GM23338 (cell line): Measurements from ENCODE around the gene B3GNT9. TPM values are rescaled to one million over a fixed set of nuclear protein-coding genes. Genes with fewer than 3 reads are reported as not detected.

Experiments
- ATAC-seq: fragments of 200-7000 bp; cut with Tn5 transposase; 3 replicates; pipeline ENCODE4 v1.9.1; 2020
- DNase-seq: peaks from one replicate; pipeline ENCODE4 v3.0.0-alpha.2; 2015; ENCODE audit warnings: low spot score
- H2AFZ ChIP-seq: fragments of 200-600 bp; sonication (generic); 2 replicates; pipeline ENCODE4 v1.8.0; 2016; ENCODE audit warnings: antibody characterized with exemption, mild to moderate bottlenecking, moderate library complexity
- H3F3A ChIP-seq: fragments of 200-600 bp; sonication (generic); replicated peaks from 2 replicates; pipeline ENCODE4 v1.8.0; 2017; ENCODE audit warnings: antibody characterized with exemption, mixed run types, low read depth
- H3K27ac ChIP-seq: fragments of 200-600 bp; sonication (generic); 2 replicates; pipeline ENCODE4 v1.6.1; 2016; ENCODE audit warnings: low read depth
- H3K27me3 ChIP-seq: fragments of 200-600 bp; sonication (generic); 2 replicates; pipeline ENCODE4 v1.8.0; 2016; ENCODE audit warnings: mild to moderate bottlenecking, mixed run types, moderate library complexity; ENCODE audit not compliant: insufficient read depth
- H3K36me3 ChIP-seq: fragments of 200-600 bp; sonication (generic); 2 replicates; pipeline ENCODE4 v1.8.0; 2016; ENCODE audit warnings: mild to moderate bottlenecking; ENCODE audit not compliant: insufficient read depth
- H3K4me1 ChIP-seq: fragments of 200-600 bp; sonication (generic); 2 replicates; pipeline ENCODE4 v1.8.0; 2016; ENCODE audit warnings: mild to moderate bottlenecking, moderate library complexity; ENCODE audit not compliant: insufficient read depth
- H3K4me2 ChIP-seq: fragments of 200-600 bp; sonication (generic); 2 replicates; pipeline ENCODE4 v1.7.1; 2017; ENCODE audit warnings: mixed run types
- H3K4me3 ChIP-seq: fragments of 200-600 bp; sonication (generic); 2 replicates; pipeline ENCODE4 v1.6.1; 2016; ENCODE audit warnings: mixed run types
- H3K79me2 ChIP-seq: fragments of 200-600 bp; sonication (generic); replicated peaks from 2 replicates; pipeline ENCODE4 v1.8.0; 2017; ENCODE audit warnings: mild to moderate bottlenecking; ENCODE audit not compliant: insufficient read depth
- H3K9me2 ChIP-seq: fragments of 200-600 bp; sonication (generic); 2 replicates; pipeline ENCODE4 v1.8.0; 2017; ENCODE audit not compliant: insufficient read depth
- H4K20me1 ChIP-seq: fragments of 200-600 bp; sonication (generic); replicated peaks from 2 replicates; pipeline ENCODE4 v1.8.0; 2017; ENCODE audit warnings: mild to moderate bottlenecking; ENCODE audit not compliant: insufficient read depth
- H3K27ac Mint-ChIP-seq: 2 replicates; pipeline ENCODE4 v1.8.0; 2020; ENCODE audit warnings: inconsistent platforms, mild to moderate bottlenecking, moderate library complexity, mixed read lengths
- H3K27me3 Mint-ChIP-seq: 3 replicates; pipeline ENCODE4 v1.8.0; 2022; ENCODE audit warnings: low read depth, mild to moderate bottlenecking, moderate library complexity, mixed read lengths, inconsistent platforms; ENCODE audit not compliant: insufficient read depth, poor library complexity
- H3K36me3 Mint-ChIP-seq: 3 replicates; pipeline ENCODE4 v1.8.0; 2021; ENCODE audit warnings: low read depth, mild to moderate bottlenecking, inconsistent platforms, moderate library complexity, mixed read lengths
- H3K4me1 Mint-ChIP-seq: 3 replicates; pipeline ENCODE4 v1.8.0; 2020; ENCODE audit warnings: mild to moderate bottlenecking, inconsistent platforms, mixed read lengths
- H3K4me3 Mint-ChIP-seq: 3 replicates; pipeline ENCODE4 v1.8.0; 2021; ENCODE audit warnings: moderate library complexity, mild to moderate bottlenecking, inconsistent platforms, mixed read lengths
- H3K9me3 Mint-ChIP-seq: 3 replicates; pipeline ENCODE4 v1.8.0; 2020; ENCODE audit warnings: moderate library complexity, mild to moderate bottlenecking, inconsistent platforms, mixed read lengths
- EZH2 ChIP-seq: fragments of 200-600 bp; sonication (generic); IDR thresholded peaks from one replicate; pipeline ENCODE4 v1.8.0; 2017; ENCODE audit warnings: antibody characterized with exemption, mild to moderate bottlenecking, low read depth; ENCODE audit not compliant: unreplicated experiment
- EZH2phosphoT487 ChIP-seq: fragments of 200-600 bp; sonication (generic); IDR thresholded peaks from one replicate; pipeline ENCODE4 v1.8.1; 2018; ENCODE audit warnings: antibody characterized with exemption; ENCODE audit not compliant: unreplicated experiment
- REST ChIP-seq: IDR thresholded peaks from one replicate; pipeline ENCODE4 v1.6.1; 2018; ENCODE audit warnings: antibody characterized with exemption; ENCODE audit not compliant: unreplicated experiment
- ZNF114 ChIP-seq: fragments of 250-450 bp; sonication (Bioruptor Pico); IDR thresholded peaks from 2 replicates; pipeline ENCODE4 v1.5.0; 2020; ENCODE audit warnings: mild to moderate bottlenecking, moderate library complexity
- ZNF331 ChIP-seq: fragments of 250-450 bp; sonication (Bioruptor Pico); IDR thresholded peaks from 2 replicates; pipeline ENCODE4 v1.5.0; 2020; ENCODE audit warnings: low read depth, mild to moderate bottlenecking, moderate library complexity
- polyA plus RNA-seq: library from polyadenylated mRNA; unstranded; fragments of >200 nt; fragmentation: Nextera tagmentation; extraction: Ambion mirVana; gene quantifications from 2 replicates; pipeline ENCODE4 v1.2.1, GENCODE V29; 2016
- total RNA-seq: library from RNA; depleted of rRNA; stranded (reverse); fragments of >200 nt; shearing (Covaris generic); gene quantifications from 2 replicates; pipeline ENCODE4 v1.2.3, GENCODE V29; 2014
- TF ChIP-seq, protein P1 (sequence below): IDR thresholded peaks from 2 replicates; pipeline ENCODE4 v1.6.1; 2016; ENCODE audit warnings: antibody characterized with exemption

Gene B3GNT9
- total and polyA plus RNA-seq, 2 experiments from 2014 or later: 0.99 to 7.0 TPM

DNA sequence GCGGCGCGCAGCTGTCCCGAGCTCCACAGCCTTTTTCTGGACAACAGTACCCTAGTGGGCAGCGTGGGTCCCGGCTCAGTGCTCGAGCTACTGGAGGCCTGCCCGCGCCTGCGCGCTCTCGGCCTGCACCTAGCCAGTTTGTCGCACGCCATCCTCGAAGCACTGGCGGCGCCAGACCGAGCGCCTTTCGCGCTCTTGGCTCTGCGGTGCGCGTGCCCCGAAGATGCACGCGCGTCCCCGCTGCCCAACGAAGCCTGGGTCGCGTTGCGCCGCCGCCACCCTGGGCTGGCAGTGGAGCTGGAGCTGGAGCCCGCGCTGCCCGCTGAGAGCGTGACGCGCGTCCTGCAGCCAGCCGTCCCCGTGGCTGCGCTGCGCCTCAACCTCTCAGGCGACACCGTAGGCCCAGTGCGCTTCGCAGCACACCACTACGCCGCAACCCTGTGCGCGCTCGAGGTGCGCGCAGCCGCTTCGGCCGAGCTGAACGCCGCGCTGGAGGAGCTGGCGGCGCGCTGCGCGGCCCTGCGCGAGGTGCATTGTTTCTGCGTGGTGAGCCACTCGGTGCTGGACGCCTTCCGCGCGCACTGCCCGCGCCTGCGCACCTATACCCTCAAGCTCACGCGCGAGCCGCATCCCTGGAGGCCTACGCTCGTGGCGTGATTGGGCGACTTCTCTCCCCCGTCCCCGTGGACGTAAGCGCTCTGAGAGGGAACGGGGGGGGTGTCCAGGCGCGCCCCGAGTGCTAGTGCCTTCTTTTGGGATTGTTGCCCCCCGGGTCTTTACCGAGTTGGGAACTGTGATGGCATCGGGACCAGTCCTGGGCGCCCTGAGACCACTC lies 12.6 kb upstream of the B3GNT9 start:
- H2AFZ ChIP-seq: peak overlapping the region; percentile 69

More for the DNA sequence above, 12.6 kb upstream of the B3GNT9 start:
- peaks cover 12% of the 10 kb centered on the region for H3F3A ChIP-seq
- H3K79me2 ChIP-seq: no peaks in the 10 kb centered on the region
- H4K20me1 ChIP-seq: no peaks in the 10 kb centered on the region; the same call in 1 of the 2 replicates
- no peak overlapping the region for H3K27ac Mint-ChIP-seq
- peaks cover 38% of the 10 kb centered on the region for H3K4me1 Mint-ChIP-seq
- no peaks in the 10 kb centered on the region for H3K9me2 ChIP-seq
- ATAC-seq: peak; percentile 17
- no peaks in the 10 kb centered on the region; the same call in 2 of the 3 replicates for H3K36me3 Mint-ChIP-seq
- H3K4me1 ChIP-seq: peaks cover 29% of the 10 kb centered on the region; the same call in 1 of the 2 replicates
- no peak overlapping the region for H3K27ac ChIP-seq
- H3K27me3 ChIP-seq: peaks cover 100% of the 10 kb centered on the region
- peaks cover 4% of the 10 kb centered on the region; the same call in 2 of the 3 replicates for H3K9me3 Mint-ChIP-seq
- TF ChIP-seq REST: no peak
- no peak for TF ChIP-seq ZNF331 (CRISPR knock-in tag)
- no peak for TF ChIP-seq ZNF114 (CRISPR knock-in tag)
- peak; percentile 69 for TF ChIP-seq EZH2
- TF ChIP-seq EZH2phosphoT487: peak; percentile 19
- TF ChIP-seq, protein P1, sequence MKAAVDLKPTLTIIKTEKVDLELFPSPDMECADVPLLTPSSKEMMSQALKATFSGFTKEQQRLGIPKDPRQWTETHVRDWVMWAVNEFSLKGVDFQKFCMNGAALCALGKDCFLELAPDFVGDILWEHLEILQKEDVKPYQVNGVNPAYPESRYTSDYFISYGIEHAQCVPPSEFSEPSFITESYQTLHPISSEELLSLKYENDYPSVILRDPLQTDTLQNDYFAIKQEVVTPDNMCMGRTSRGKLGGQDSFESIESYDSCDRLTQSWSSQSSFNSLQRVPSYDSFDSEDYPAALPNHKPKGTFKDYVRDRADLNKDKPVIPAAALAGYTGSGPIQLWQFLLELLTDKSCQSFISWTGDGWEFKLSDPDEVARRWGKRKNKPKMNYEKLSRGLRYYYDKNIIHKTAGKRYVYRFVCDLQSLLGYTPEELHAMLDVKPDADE: no peak
- H3K27me3 Mint-ChIP-seq: peaks cover 98% of the 10 kb centered on the region
- peak overlapping the region; percentile 78 for H3K4me2 ChIP-seq
- H3K4me3 ChIP-seq: peak overlapping the region; percentile 49
- peak overlapping the region; percentile 57 for H3K4me3 Mint-ChIP-seq
- H3K36me3 ChIP-seq: no peaks in the 10 kb centered on the region
- peak; percentile 65 for DNase-seq
